Ovary (tissue), 3 donors: Measurements from ENCODE around the gene IL27RA.

ENCODE experiments used
- CTCF ChIP-seq, 3 donors: fragments of 450-650 bp in 2 of 3; fragments of 200-600 bp in 1 of 3; IDR thresholded peaks; one replicate each; pipeline versions ENCODE4 v1.5.1 to v1.8.0; 2016 to 2022; ENCODE audit warnings: antibody characterized with exemption in 3 of 3, mild to moderate bottlenecking in 1 of 3
- EP300 ChIP-seq: sonication (generic); formaldehyde crosslinking; IDR thresholded peaks from one replicate; pipeline ENCODE4 v1.6.1; 2017; ENCODE audit warnings: antibody characterized with exemption
- donor health status: DM: no; HTN: no; CAD: no.

- TF ChIP-seq CTCF (IDR thresholded peaks at IDR 0.05): peak in 2 of 3 donors; percentile 24 to 47
- no peak for TF ChIP-seq EP300
Observed at GRCh38 chr19:14091081-14091812, 59.7 kb downstream of the IL27RA start.
